ENCODE data around the gene ARIH2. TPM values are rescaled to one million over a fixed set of nuclear protein-coding genes. Genes with fewer than 3 reads are reported as not detected.

Gene ARIH2
- total and polyA plus RNA-seq, 9 of the 15 experiments (the other 6 are each of a cell fraction or from before 2014, with no cell fraction given), result 27.0 to 120 (median 108) TPM

GRCh38 chr3:49015072-49015471, 96.4 kb downstream of the ARIH2 start:
- Histone ChIP-seq H3K4me2 (ENCODE audit: insufficient read depth, low read length) (no peak overlapping the region), H3K9me1 (ENCODE audit: control insufficient read depth, insufficient read depth, low read length) (peaks cover 8% of the 10 kb centered on the region), H3K27me3 (ENCODE audit: control insufficient read depth in 2 of 2, insufficient read depth in 2 of 2, low read length in 2 of 2) (no peaks in the 10 kb centered on the region), H3K36me3 (ENCODE audit: control insufficient read depth, insufficient read depth, low read length) (peaks cover 52% of the 10 kb centered on the region; the same call in 2 of the 3 replicates), H3K27ac (ENCODE audit: extremely low read depth, low read depth, low read length) (no peak overlapping the region), H3K4me3 (no peak overlapping the region), H2AFZ (ENCODE audit: low read depth, low read length) (no peak overlapping the region), H3K9me3 (replicated peaks; ENCODE audit: control insufficient read depth, insufficient read depth, low read depth, low read length) (no peaks in the 10 kb centered on the region), H3K9ac (ENCODE audit: insufficient read depth in 1 of 2, low read depth in 2 of 2, low read length in 2 of 2) (no peak overlapping the region), H3K4me1 (replicated peaks in 1 of 2; ENCODE audit: control insufficient read depth in 2 of 2, insufficient read depth in 2 of 2, low read length in 2 of 2) (peaks cover 8 to 33% of the 10 kb centered on the region in 2 experiments; a peak in 4 of 5 replicates), H4K20me1 (replicated peaks; ENCODE audit: control insufficient read depth, insufficient read depth, low read length) (peaks cover 20% of the 10 kb centered on the region; the same call in 1 of the 2 replicates), H3K79me2 (ENCODE audit: control insufficient read depth, insufficient read depth, low read length) (peaks cover 48% of the 10 kb centered on the region)
- intact Hi-C loops (cut with micrococcal nuclease), result loop anchor here (2.0 kb wide), 1 partner anchor 26 kb away; no protein-coding TSS in a partner anchor
- POLR2A ChIA-PET, result interaction anchor here (0.6 kb wide), 1 partner anchor 36 kb away, joined by 3 read pairs; no protein-coding TSS in a partner anchor
- BruUV-seq (replicated peaks), result no TSS peak
- FAIRE-seq, result no peak
- in situ Hi-C loops (cut with MboI), result no loop called here
- CTCF ChIA-PET (ENCODE audit: low intra/inter-chr PET ratio), result no interaction called here
- WGBS (ENCODE audit: insufficient coverage, low coverage, missing lambda C conversion rate), result 87% methylated on average over 7 of the region's 8 CpGs
- ATAC-seq, result no peak
- DNase-seq (ENCODE audit: extremely low read depth in 1 of 4, low spot score in 3 of 4), result no peak
- TF ChIP-seq POLR2G (IDR thresholded peaks at IDR 0.05; ENCODE audit: low read depth, low read length), result peak; percentile 69
- no peak for TF ChIP-seq NFATC3 (IDR thresholded peaks at IDR 0.05)
- TF ChIP-seq HINFP (tag; conservative IDR thresholded peaks at IDR 0.05; ENCODE audit: low read depth), result no peak
- no peak for TF ChIP-seq SRSF7 (optimal IDR thresholded peaks at IDR 0.05; ENCODE audit: low read depth, low read length)
- TF ChIP-seq POLR2A (conservative IDR thresholded peaks at IDR 0.05), result peak; percentile 44; the same call in 1 of the 2 replicates
- no peak for TF ChIP-seq MCM5 (IDR thresholded peaks at IDR 0.05; ENCODE audit: low read depth)
- TF ChIP-seq KLF13 (tag; IDR thresholded peaks at IDR 0.05; ENCODE audit: borderline replicate concordance, low read depth), result no peak
- TF ChIP-seq SUPT5H (IDR thresholded peaks at IDR 0.05), result peak; percentile 46; the same call in 1 of the 2 replicates
